NCI-H2227 treated with DMSO at 0.1 percent for 48 hours (cell line): ENCODE measurements around the gene FOXN3.
"Not testable (repeated sequence)": the region's sequence is repeated elsewhere in the genome, so short reads cannot be mapped to it uniquely, and the experiment has no call there.

Source experiments
- DNase-seq: peaks from one replicate; lab custom pipeline; 2025; lab: John Stamatoyannopoulos, UW

The FOXN3 gene

DNA sequence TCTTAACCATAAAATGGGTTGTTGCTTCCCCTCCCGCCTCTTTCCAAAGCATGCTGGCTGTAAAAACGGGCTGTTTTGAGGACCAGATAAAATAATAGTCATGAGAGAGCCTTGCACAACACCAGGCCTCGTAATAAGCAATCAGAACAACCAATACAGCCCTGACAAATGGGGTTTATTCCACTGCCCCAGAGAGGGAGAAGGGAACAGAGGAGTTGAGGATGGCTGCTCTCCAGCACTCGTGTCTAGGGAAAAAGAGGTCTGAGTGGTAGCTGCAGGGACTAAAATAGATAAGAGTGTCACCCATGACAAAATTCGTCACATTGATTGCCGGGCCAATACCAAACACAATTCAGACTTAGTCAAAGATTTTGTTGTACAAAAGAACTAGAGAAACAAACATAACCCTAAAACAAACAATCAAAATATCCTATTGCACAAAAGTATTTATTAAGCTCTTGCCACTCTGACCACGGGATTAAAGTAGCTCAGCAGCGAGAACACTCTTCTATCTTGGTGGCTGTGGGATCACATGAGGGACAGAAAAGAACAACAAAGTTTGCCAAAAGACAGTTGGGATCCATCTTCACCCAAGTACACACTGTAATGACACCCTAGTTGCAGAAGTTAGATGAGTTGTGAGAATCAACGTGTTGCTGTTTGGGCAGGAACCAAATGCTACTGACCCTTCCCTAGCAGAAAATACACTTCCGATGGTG is 188.0 kb downstream of the FOXN3 start:
- no peak for DNase-seq

DNA sequence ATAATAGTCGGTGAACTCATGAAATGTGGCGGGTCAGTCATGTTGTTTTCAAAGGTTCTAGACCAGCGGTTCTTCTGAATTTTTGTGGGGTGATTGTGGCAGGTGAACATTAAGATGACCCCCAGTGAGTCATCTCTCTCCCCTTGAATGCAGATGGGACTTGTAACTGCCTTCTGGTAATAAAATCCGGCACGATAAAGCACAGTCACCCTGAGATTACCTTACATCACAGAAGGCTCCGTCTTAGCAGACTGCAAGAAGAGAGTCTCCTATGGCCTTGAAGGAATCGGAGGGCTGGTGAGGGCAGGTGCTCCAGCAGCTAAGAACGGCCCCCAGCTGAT is 189.6 kb downstream of the FOXN3 start:
- DNase-seq, result no peak

DNA sequence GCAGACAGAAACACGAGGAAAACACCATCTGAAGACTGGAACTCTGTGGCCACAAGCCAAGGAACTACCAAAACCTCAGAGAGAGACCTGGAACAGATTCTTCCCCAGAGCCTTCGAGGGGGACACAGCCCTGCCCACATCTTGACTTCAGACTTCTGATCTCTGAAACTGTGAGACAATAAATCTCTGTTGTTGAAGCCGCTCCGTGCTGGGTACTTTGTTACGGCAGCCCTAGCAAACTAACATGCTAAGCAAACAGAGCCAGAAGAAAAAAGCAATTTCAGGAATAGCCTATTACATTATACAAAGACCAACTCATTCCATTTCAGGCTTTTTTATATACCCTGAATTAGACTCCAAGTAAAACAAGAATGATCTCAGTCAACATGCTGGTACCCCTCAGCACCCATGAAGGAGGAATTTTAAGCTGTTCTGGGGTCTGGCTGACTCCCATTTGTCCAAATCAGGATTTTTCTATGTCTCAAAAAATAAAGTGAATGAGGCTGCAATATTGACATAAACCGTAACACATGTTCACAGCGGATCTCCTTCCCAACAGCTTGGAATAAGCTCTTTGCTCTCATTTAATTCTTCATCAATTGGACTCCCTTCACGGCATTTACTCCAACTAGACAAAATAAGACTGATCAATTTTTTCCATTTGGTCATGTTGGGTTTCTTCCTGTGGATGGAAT is 190.1 kb downstream of the FOXN3 start:
- DNase-seq, result no peak

DNA sequence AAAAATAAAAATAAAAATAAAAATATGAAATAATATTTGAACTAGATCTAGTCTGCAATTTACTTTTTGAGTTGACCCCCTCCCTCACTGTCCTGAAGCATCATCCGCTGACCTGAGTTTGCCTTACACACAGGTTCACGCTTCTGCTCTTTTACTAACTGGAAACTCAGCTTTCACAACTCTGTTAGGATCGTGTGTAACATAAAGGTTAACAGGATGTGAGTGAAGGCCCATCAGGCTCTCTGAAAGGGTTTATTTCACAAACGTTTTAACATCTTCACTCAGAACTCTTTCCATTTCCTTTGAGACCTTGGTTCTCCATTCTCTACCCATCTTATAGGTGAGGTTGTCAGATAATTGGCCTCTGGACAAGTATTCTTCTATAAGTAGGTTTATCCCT is 191.4 kb downstream of the FOXN3 start:
- DNase-seq, result no peak

- no peak for DNase-seq
Measured at GRCh38 chr14:89221109-89221810, 195.8 kb downstream of the FOXN3 start.

- no peak for DNase-seq
Measured at GRCh38 chr14:89219051-89219450, 198.0 kb downstream of the FOXN3 start.

GRCh38 chr14:89217891-89218290 is 199.1 kb downstream of the FOXN3 start:
- DNase-seq, result no peak

DNA sequence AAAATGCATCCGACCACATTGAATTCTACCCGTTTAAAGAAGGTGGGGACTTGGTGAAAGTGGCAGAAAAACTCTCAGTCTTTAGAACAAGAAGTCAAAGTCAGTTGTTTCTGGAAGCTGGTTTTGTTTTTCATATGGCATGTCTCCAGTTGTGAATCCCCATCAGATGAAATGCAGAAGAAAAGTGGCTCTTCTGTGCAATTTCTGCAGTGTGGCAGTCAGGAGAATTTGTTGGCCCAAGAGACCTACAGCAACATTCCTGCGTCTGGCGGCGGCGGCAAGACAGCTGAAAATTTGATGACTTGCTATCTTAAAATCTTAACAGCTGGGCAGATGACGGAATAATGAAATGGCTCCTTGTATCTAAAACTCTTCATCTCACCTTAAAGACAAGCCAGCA is 201.5 kb downstream of the FOXN3 start:
- DNase-seq, result no peak

DNA sequence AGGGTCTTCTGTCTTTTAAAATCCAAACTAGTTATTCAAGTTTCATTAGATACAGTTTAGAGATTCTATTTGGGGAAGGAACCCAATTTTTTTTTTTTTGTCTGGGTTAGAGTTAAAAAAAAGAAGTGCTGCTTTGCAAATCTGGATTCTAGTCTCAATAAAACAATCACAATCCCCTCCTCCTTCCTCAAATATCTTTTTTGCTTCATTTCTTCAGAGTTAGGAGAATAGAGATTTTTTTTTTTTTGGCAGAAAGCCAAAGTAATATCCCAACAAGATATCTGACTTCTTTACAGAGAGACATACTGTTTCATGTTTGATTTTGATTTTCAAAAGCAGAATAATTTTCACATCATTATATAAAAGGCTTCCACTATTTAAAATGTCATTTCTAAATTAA is 201.9 kb downstream of the FOXN3 start:
- no peak for DNase-seq

DNA sequence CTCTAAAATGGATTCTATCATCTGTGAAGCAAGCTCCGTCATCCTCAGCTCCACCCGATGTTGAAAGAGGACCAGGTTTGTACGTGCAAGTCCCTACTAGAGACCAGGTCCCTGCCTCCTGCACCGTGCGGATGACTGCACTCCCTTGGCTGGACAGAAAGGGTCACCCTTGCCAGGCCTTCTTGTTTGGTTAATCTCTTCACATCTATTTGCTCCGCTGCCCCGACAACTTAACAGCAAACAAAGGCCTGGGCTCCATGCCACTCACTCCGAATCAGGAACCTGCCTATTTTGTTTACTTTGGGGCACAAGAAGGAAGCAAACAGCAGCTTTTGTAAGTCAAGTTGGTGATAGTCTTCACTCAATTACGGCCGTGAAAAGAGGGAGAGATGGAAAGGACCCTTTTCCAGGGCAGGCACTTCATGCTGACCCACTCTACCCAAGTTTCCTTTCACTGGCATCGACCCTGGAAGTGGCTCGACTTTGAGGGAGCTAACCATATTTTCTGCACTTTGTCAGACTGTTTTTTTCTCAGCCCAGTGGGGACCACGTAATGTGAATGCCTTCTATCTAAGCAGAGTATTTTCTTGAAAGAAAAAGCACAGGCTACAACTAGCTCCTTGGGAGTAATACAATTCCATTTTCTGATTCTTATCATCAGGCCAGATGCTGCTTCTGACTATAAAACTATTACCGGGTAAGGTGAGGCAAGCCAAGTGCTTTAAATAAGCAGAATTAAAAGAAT is 202.6 kb downstream of the FOXN3 start:
- DNase-seq, result no peak

DNA sequence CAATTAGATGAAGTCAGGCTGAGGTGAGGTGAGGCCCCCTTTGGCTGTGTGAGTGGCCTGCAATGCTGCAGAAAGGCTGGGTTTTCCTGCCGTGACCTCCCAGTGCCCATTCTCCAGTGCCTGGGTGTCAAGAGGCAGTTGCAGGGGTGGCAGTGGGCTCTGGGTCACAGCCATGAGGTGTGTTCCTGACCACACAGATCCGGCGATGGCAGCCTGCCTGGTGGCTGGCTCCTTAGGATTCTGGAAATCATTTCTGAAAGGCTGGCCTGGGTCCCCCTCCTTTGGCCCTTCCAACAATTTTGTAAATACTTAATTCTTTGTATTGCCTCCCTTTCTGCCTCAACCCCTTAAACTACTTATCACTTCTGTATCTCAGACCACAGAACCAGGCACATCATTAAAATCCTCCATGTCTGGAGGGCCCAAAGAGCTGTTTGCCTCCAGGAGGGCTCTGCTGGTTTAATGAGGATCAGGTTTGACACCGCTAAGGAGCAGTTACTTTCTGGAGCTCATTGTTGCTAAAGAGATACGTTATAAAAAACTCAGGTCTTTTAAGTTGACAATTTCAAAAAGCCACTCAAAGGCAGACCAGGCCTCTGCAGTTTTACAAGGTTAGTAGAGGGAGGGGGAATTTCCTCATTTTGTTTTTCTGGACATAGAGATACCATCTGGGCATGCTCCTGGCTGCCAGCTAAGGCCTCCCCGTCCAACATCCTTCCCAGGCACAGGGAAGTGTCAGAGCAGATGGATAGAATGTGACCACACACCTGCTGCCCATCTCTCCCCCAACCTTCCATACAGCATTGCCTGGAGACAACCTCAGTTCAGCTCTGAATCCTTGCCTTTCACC is 204.4 kb downstream of the FOXN3 start:
- DNase-seq, result no peak

- no peak for DNase-seq
Measured at GRCh38 chr14:89209558-89209957, 207.5 kb downstream of the FOXN3 start.

GRCh38 chr14:89207925-89208328 is 209.1 kb downstream of the FOXN3 start:
- peak; percentile 93 for DNase-seq

DNA sequence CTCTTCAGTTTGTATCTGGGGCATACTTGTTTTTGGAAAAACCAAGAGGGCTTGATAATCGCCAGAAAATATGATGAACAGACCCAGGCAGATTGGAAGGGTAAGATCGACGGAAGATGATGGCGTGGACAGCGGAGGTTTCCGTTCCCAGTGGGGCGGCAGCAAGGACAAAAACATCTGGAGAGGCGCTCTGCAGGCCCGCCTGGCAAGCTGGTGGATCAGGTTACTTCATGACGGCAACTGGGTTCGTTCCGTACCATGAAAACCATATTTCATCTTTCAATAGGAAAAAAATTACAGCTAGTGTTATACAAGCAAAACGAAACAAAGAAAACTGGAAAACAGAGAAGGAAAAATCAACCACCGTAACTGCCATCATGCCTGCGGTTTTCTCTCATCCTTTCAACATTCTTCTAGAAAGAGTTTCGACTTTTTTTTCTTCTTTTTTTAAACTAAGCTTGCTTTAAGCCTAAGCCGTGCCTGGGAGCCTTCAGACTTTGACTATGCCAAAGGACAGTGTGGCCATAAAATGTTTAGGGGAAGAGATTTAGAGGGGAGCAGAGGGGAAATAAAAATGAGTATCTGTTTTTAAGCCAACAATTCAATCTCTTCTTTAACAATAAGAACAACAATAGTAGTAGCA is 210.5 kb downstream of the FOXN3 start:
- no peak for DNase-seq

DNA sequence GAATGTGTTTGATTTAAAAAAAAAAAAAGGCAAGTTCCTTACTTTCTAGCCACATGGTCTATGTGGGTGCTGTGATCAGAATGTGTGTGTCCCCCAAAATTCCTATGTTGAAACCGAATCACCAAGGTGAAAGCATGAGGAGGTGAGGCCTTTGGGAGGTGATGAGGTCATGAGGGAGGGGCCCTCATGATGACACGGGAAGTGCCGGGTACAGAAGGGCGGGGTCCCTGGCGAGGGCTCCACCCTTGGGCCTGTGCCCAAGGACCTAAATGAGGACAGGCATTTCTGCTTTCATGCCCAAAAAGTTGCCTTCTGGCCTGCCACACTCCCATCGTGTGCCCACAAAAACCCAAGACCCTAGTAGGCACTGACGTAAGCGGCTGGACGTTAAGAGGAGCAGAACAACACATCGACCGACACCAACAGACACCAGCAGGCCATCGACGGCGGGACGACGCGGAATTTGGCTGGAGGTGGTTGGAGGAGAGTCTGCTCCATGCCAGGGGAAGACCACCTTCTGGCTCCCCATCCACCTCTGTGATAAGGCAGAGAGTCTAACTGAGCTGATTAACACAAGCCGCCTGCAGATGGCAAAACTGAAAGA is 211.8 kb downstream of the FOXN3 start:
- DNase-seq, result no peak

DNA sequence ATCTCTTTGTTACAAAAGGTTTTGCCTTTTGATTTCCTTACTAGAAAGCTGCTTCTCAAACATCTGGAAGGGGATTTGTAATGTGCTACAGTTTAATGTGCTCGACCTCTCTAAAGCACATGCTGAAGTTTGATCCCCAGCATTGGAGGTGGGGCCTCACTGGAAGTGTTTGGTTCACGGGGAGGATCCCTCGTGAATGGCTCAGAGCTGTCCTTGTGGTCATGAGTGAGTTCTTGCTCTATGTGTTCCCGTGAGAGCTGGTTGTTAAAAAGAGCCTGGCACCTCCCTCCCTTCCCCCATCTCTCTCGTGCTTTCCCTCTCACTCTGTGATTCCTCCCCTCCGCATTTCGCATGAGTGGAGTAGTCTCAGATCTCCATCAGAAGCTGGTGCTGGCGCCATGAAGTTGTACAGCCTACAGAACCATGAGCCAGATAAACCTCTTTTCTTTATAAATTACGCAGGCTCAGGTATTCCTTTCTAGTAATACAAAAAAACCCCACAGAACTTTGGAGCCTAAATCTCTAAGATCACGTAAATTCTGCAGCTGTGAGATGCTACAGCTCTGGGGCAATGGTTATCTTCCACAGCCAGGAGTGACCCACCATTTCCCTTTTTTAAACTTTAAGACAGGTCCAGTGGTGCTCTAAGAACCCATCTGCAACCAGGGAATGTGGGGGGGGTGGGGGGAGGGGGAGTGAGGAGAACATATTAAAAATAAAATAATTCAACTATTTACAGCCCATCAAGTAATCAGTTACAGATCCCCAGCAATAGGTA is 214.4 kb downstream of the FOXN3 start:
- DNase-seq, result no peak

GRCh38 chr14:89201645-89202044 is 215.4 kb downstream of the FOXN3 start:
- DNase-seq, result no peak

DNA sequence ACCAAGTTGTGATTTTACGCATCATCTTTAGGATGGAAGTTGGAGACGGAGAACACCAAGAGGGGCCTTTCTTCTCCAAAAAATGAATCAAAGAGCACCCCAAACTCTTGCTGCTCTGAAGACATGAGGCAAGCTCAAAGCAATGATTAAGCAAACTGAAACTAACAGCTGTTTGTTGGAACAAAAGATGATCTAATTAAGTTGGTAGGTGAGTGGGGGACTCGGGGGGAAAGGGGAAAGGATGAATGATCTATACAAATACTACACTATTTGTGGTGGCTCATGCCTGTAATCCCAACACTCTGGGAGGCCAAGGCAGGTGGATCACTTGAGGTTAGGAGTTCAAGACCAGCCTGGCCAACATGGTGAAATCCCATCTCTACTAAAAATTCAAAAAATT is 217.7 kb downstream of the FOXN3 start:
- not testable (repeated sequence) for DNase-seq

- DNase-seq, result no peak
Measured at GRCh38 chr14:89198544-89199329, 218.3 kb downstream of the FOXN3 start.
